OCI-LY7 (cell line): ENCODE measurements around the gene PLAAT2. TPM values are rescaled to one million over a fixed set of nuclear protein-coding genes. Genes with fewer than 3 reads are reported as not detected.

Experiments
- BruUV-seq: library from RNA; stranded (reverse); fragments of 400-500 nt; replicated peaks from 2 replicates; lab custom pipeline; 2021; lab: Mats Ljungman, UMichigan
- CTCF ChIA-PET: fragments of 300-600 bp; sonication (Branson Sonifier 250); formaldehyde crosslinking; loops from one replicate; lab custom pipeline; 2022; ENCODE audit warnings: antibody characterized with exemption; ENCODE audit not compliant: unreplicated experiment; lab: Charles Lee
- POLR2A ChIA-PET: fragments of 300-600 bp; sonication (Branson Sonifier 250); formaldehyde crosslinking; loops from one replicate; lab custom pipeline; 2022; ENCODE audit warnings: antibody characterized with exemption; lab: Charles Lee
- DNase-seq: peaks from one replicate; pipeline ENCODE4 v3.0.0-alpha.2; 2015; ENCODE audit warnings: low spot score
- H2AFZ ChIP-seq: fragments of 200-600 bp; sonication (generic), shearing (Covaris generic); 2 replicates; pipeline ENCODE4 v1.6.1; 2014; ENCODE audit warnings: mild to moderate bottlenecking, antibody characterized with exemption, low read length, moderate library complexity
- H3K27ac ChIP-seq: fragments of 200-600 bp; sonication (generic); 2 replicates; pipeline ENCODE4 v1.5.1; 2014; ENCODE audit warnings: mixed run types, low read depth, mild to moderate bottlenecking, moderate library complexity, low read length, inconsistent platforms; ENCODE audit not compliant: poor library complexity, severe bottlenecking
- H3K36me3 ChIP-seq: fragments of 200-600 bp; sonication (generic); 2 replicates; pipeline ENCODE4 v1.6.1; 2014; ENCODE audit warnings: mild to moderate bottlenecking, antibody characterized with exemption, low read length, moderate library complexity, mixed read lengths; ENCODE audit not compliant: insufficient read depth
- H3K4me1 ChIP-seq: fragments of 200-600 bp; sonication (generic); 2 replicates; pipeline ENCODE4 v1.5.1; 2014; ENCODE audit warnings: mild to moderate bottlenecking, low read length; ENCODE audit not compliant: insufficient read depth, poor library complexity, severe bottlenecking
- H3K4me2 ChIP-seq: fragments of 200-600 bp; sonication (generic); 2 replicates; pipeline ENCODE4 v1.6.1; 2014; ENCODE audit warnings: mild to moderate bottlenecking, low read length
- H3K4me3 ChIP-seq: fragments of 200-600 bp; sonication (generic); 2 replicates; pipeline ENCODE4 v1.5.1; 2014; ENCODE audit warnings: mild to moderate bottlenecking, low read depth, low read length; ENCODE audit not compliant: poor library complexity, severe bottlenecking
- H3K79me2 ChIP-seq: fragments of 200-600 bp; sonication (generic); 2 replicates; pipeline ENCODE4 v1.6.1; 2016; ENCODE audit warnings: low read depth, mild to moderate bottlenecking, low read length, moderate library complexity, mixed read lengths; ENCODE audit not compliant: insufficient read depth
- H3K9me2 ChIP-seq: fragments of 200-600 bp; sonication (generic); 2 replicates; pipeline ENCODE4 v1.6.1; 2016; ENCODE audit warnings: mild to moderate bottlenecking, low read length, mixed read lengths; ENCODE audit not compliant: insufficient read depth
- H3K9me3 ChIP-seq: fragments of 200-600 bp; sonication (generic); 2 replicates; pipeline ENCODE4 v1.6.1; 2014; ENCODE audit warnings: mild to moderate bottlenecking, mixed run types, low read length, mixed read lengths
- H4K20me1 ChIP-seq: fragments of 200-600 bp; sonication (generic); 2 replicates; pipeline ENCODE4 v1.6.1; 2014; ENCODE audit warnings: mild to moderate bottlenecking, antibody characterized with exemption, low read length, moderate library complexity, mixed read lengths; ENCODE audit not compliant: insufficient read depth
- EZH2phosphoT487 ChIP-seq: fragments of 200-600 bp; sonication (generic); IDR thresholded peaks from 2 replicates; pipeline ENCODE4 v1.6.1; 2018; ENCODE audit warnings: low read depth, borderline replicate concordance, mild to moderate bottlenecking, mixed run types, antibody characterized with exemption, low read length, moderate library complexity, mixed read lengths
- intact Hi-C: fragments of 100-400 bp; cut with micrococcal nuclease; formaldehyde crosslinking; loops from one replicate; pipeline ENCODE4 v1.10.0; 2022; ENCODE audit not compliant: unreplicated experiment
- total RNA-seq, 2 experiments: library from RNA; depleted of rRNA in 1 of 2; stranded (reverse); fragments of >200 nt in 1 of 2; shearing (Covaris generic) in 1 of 2; gene quantifications; 2 replicates each; pipeline ENCODE4 v1.2.3, GENCODE V29; 2014 to 2022
- TF ChIP-seq, protein P1 (sequence below): fragments of 200-600 bp; sonication (generic); conservative IDR thresholded peaks from 2 replicates; pipeline ENCODE4 v1.5.1; 2014; ENCODE audit warnings: mild to moderate bottlenecking, antibody characterized with exemption, low read length, moderate library complexity, mixed read lengths

Gene PLAAT2
- total RNA-seq, 2 experiments from 2014 or later: not detected

DNA sequence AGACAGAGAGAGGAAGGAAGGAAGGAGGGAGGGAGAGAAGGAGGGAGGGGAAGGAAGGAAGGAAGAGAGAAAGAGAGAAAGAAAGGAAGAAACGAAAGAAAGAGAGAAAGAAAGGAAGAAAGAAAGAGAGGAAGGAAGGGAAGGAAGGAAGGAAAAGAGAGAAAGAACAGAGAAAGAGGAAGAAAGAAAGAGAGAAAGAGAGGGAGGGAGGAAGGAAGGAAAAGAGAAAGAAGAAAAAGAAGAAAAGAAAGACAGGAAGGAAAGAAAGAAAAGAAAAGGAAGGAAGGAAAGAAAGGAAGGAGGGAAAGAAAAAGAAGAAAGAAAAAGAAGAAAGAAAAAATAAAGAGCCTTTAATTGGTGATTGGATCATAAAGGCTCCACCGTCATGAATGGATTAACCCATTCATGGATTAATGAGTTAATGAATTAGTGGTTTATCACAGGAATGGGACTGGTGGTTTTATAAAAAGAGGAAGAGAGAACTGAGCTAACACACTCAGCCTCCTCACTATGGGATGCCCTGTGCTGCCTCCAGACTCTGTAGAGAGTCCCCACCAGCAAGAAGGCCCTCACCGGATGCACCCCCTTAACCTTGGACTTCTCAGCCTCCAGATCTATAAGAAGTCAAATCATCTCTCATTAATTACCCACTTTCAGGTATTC is 9.0 kb upstream of the PLAAT2 start:
- Histone ChIP-seq H3K27ac (peak overlapping the region; percentile 68), H3K9me3 (no peaks in the 10 kb centered on the region), H3K4me2 (peak overlapping the region; percentile 49), H3K79me2 (no peaks in the 10 kb centered on the region), H3K9me2 (no peaks in the 10 kb centered on the region), H3K4me1 (peaks cover 53% of the 10 kb centered on the region), H4K20me1 (no peaks in the 10 kb centered on the region), H3K36me3 (no peaks in the 10 kb centered on the region), H3K4me3 (peak overlapping the region; percentile 16), H2AFZ (peak overlapping the region; percentile 45; the same call in 1 of the 2 replicates)
- DNase-seq: peak; percentile 78
- intact Hi-C loops: no loop called here
- TF ChIP-seq, protein P1, sequence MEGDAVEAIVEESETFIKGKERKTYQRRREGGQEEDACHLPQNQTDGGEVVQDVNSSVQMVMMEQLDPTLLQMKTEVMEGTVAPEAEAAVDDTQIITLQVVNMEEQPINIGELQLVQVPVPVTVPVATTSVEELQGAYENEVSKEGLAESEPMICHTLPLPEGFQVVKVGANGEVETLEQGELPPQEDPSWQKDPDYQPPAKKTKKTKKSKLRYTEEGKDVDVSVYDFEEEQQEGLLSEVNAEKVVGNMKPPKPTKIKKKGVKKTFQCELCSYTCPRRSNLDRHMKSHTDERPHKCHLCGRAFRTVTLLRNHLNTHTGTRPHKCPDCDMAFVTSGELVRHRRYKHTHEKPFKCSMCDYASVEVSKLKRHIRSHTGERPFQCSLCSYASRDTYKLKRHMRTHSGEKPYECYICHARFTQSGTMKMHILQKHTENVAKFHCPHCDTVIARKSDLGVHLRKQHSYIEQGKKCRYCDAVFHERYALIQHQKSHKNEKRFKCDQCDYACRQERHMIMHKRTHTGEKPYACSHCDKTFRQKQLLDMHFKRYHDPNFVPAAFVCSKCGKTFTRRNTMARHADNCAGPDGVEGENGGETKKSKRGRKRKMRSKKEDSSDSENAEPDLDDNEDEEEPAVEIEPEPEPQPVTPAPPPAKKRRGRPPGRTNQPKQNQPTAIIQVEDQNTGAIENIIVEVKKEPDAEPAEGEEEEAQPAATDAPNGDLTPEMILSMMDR: no peak
- no peak for TF ChIP-seq EZH2phosphoT487
- ChIA-PET POLR2A (interaction anchor here (0.6 to 1.3 kb wide), 2 partner anchors 8 to 20 kb away, joined by 3 to 4 read pairs; no protein-coding TSS in a partner anchor), CTCF (no interaction called here)
- BruUV-seq: no TSS peak

GRCh38 chr11:63569570-63569969 is 6.4 kb upstream of the PLAAT2 start:
- BruUV-seq: no TSS peak
- POLR2A ChIA-PET: no interaction called here
- TF ChIP-seq, protein P1: no peak
- TF ChIP-seq EZH2phosphoT487: no peak

More at GRCh38 chr11:63569570-63569969, 6.4 kb upstream of the PLAAT2 start:
- intact Hi-C loops: no loop called here
- Histone ChIP-seq H3K9me3 (no peaks in the 10 kb centered on the region), H3K4me2 (no peak overlapping the region), H3K27ac (no peak overlapping the region), H3K4me3 (no peak overlapping the region), H3K4me1 (peaks cover 64% of the 10 kb centered on the region), H3K36me3 (no peaks in the 10 kb centered on the region), H4K20me1 (no peaks in the 10 kb centered on the region), H3K9me2 (no peaks in the 10 kb centered on the region), H2AFZ (no peak overlapping the region), H3K79me2 (no peaks in the 10 kb centered on the region)
- no peak for DNase-seq
- CTCF ChIA-PET: no interaction called here
